A549 (cell line): ENCODE data around the gene COBL. TPM values are rescaled to one million over a fixed set of nuclear protein-coding genes. Genes with fewer than 3 reads are reported as not detected.

Experiments
- ATAC-seq, 2 experiments: fragments of 200-7000 bp in 1 of 2; fragments of >200 bp in 1 of 2; cut with Nextera tagmentation in 1 of 2; cut with Tn5 transposase in 1 of 2; 3 replicates each; pipeline versions ENCODE4 v1.8.0 to v1.9.1; 2018 to 2020; ENCODE audit warnings: mild to moderate bottlenecking in 1 of 2, moderate library complexity in 1 of 2
- CTCF ChIA-PET: fragments of 300-600 bp; sonication (Branson Sonifier 250); formaldehyde crosslinking; extraction: SDS; loops from one replicate; lab custom pipeline; 2021; ENCODE audit warnings: antibody characterized with exemption, inconsistent platforms; lab: Yijun Ruan, JAX
- POLR2A ChIA-PET: fragments of 350-600 bp; formaldehyde crosslinking; extraction: SDS; loops from one replicate; lab custom pipeline; 2021; ENCODE audit warnings: antibody characterized with exemption, inconsistent platforms; lab: Yijun Ruan, JAX
- DNase-seq, 2 experiments: peaks; one replicate each; pipeline versions ENCODE4 v3.0.0 to v3.0.0-alpha.2; 2011 to 2016; ENCODE audit warnings: low read depth in 1 of 2, low spot score in 1 of 2
- FAIRE-seq: peaks from 2 replicates; lab custom pipeline; 2011; peaks lifted over from hg19 to GRCh38; lab: Jason Lieb, UNC
- H3K27ac ChIP-seq, 2 experiments: fragments of >200 bp; sonication (Bioruptor Twin); formaldehyde crosslinking; 3 replicates each; pipeline ENCODE4 v1.5.1; 2016 to 2017
- H3K4me1 ChIP-seq: fragments of >200 bp; sonication (Bioruptor Twin); formaldehyde crosslinking; 3 replicates; pipeline ENCODE4 v1.6.1; 2016
- H3K4me2 ChIP-seq: fragments of >200 bp; sonication (Bioruptor Twin); formaldehyde crosslinking; 3 replicates; pipeline ENCODE4 v1.6.1; 2016
- H3K4me3 ChIP-seq: fragments of >200 bp; sonication (Bioruptor Twin); formaldehyde crosslinking; 3 replicates; pipeline ENCODE4 v1.5.1; 2016
- H3K9me3 ChIP-seq: fragments of >200 bp; sonication (Bioruptor Twin); formaldehyde crosslinking; 3 replicates; pipeline ENCODE4 v1.6.1; 2016
- ATOH8 ChIP-seq: fragments of 250-450 bp; sonication (Bioruptor Pico); IDR thresholded peaks from 2 replicates; pipeline ENCODE4 v1.5.0; 2020; ENCODE audit warnings: low read depth, mild to moderate bottlenecking, moderate library complexity
- BCL3 ChIP-seq: fragments of >200 bp; sonication (Bioruptor Twin); formaldehyde crosslinking; IDR thresholded peaks from 3 replicates; pipeline ENCODE4 v1.6.1; 2016
- CBX8 ChIP-seq: fragments of 200-600 bp; sonication (generic); IDR thresholded peaks from 2 replicates; pipeline ENCODE4 v1.6.1; 2016
- E2F6 ChIP-seq: IDR thresholded peaks from 2 replicates; pipeline ENCODE4 v1.6.1; 2012; ENCODE audit warnings: low read depth, borderline replicate concordance
- EP300 ChIP-seq, 2 experiments: fragments of >200 bp; sonication (Bioruptor Twin); formaldehyde crosslinking; IDR thresholded peaks; 2 replicates in 1 of 2; 3 replicates in 1 of 2; pipeline ENCODE4 v1.6.1; 2016 to 2017
- FOSB ChIP-seq: fragments of 250-450 bp; sonication (Bioruptor Pico); IDR thresholded peaks from 2 replicates; pipeline ENCODE4 v1.5.0; 2020; ENCODE audit warnings: mild to moderate bottlenecking, moderate library complexity
- FOSL2 ChIP-seq, 2 experiments: fragments of 450-650 bp in 1 of 2; fragments of >200 bp in 1 of 2; sonication (Bioruptor Twin) in 1 of 2; formaldehyde crosslinking; IDR thresholded peaks; 2 replicates each; pipeline versions ENCODE4 v1.5.0 to v1.6.1; 2016 to 2020; ENCODE audit warnings: mild to moderate bottlenecking in 1 of 2, moderate library complexity in 1 of 2
- HDAC2 ChIP-seq: fragments of 200-600 bp; sonication (generic); IDR thresholded peaks from 2 replicates; pipeline ENCODE4 v1.6.1; 2016
- HOXA7 ChIP-seq: fragments of 250-450 bp; sonication (Bioruptor Pico); IDR thresholded peaks from 2 replicates; pipeline ENCODE4 v1.5.0; 2020; ENCODE audit warnings: mild to moderate bottlenecking, moderate library complexity
- MAX ChIP-seq: IDR thresholded peaks from 2 replicates; pipeline ENCODE4 v1.6.1; 2012
- MYC ChIP-seq: IDR thresholded peaks from 2 replicates; pipeline ENCODE4 v1.6.1; 2012; ENCODE audit warnings: mild to moderate bottlenecking, inconsistent platforms, low read length, improper control_type of control experiment, borderline replicate concordance
- NFE2L2 ChIP-seq: fragments of 150-350 bp; conservative IDR thresholded peaks from 2 replicates; pipeline ENCODE4 v1.6.1; 2014; ENCODE audit warnings: low read length
- NR3C1 ChIP-seq: fragments of >200 bp; sonication (Bioruptor Twin); formaldehyde crosslinking; IDR thresholded peaks from 3 replicates; pipeline ENCODE4 v1.6.1; 2017
- POLR2AphosphoS2 ChIP-seq: conservative IDR thresholded peaks from 2 replicates; pipeline ENCODE4 v1.6.1; 2012; ENCODE audit warnings: low read length, improper control_type of control experiment, inconsistent platforms
- RCOR1 ChIP-seq: fragments of 150-350 bp; IDR thresholded peaks from 2 replicates; pipeline ENCODE4 v1.6.1; 2014; ENCODE audit warnings: antibody characterized with exemption, low read length, low read depth
- SREBF2 ChIP-seq: fragments of 450-650 bp; IDR thresholded peaks from 2 replicates; pipeline ENCODE4 v1.6.1; 2014; ENCODE audit warnings: mild to moderate bottlenecking, moderate library complexity
- TFCP2L1 ChIP-seq: fragments of 250-450 bp; sonication (Bioruptor Pico); IDR thresholded peaks from 2 replicates; pipeline ENCODE4 v1.5.0; 2021; ENCODE audit warnings: mild to moderate bottlenecking
- TP53 ChIP-seq: fragments of 250-450 bp; sonication (Bioruptor Pico); IDR thresholded peaks from 2 replicates; pipeline ENCODE4 v1.5.0; 2021; ENCODE audit warnings: mild to moderate bottlenecking, moderate library complexity
- USF2 ChIP-seq: fragments of 450-650 bp; IDR thresholded peaks from 2 replicates; pipeline ENCODE4 v1.6.1; 2014; ENCODE audit warnings: antibody characterized with exemption
- WGBS: methylation state at CpG from one replicate; pipeline ENCODE4 v1.1.6; 2017; ENCODE audit errors: missing lambda C conversion rate; 5-methylcytosine and 5-hydroxymethylcytosine counted together
- polyA plus RNA-seq, 4 experiments: library from polyadenylated mRNA; depleted of rRNA in 3 of 4; stranded (reverse); fragments of >200 nt; fragmentation: RNase III in 1 of 4; extraction: RNeasy Plus Mini Kit Qiagen cat#74134 plus additional on column Dnase treatment in 1 of 4; gene quantifications; 2 replicates in 3 of 4; 3 replicates in 1 of 4; pipeline ENCODE4 v1.2.3, GENCODE V29; 2011 to 2017

COBL gene
- polyA plus RNA-seq, 2 of the 4 experiments (the other 2 are of a cell fraction): 1.5 to 7.4 TPM

- POLR2A ChIA-PET: no interaction called here
- ATAC-seq (no peak), FAIRE-seq (no peak), DNase-seq (no peak)
- Histone ChIP-seq H3K4me1 (no peaks in the 10 kb centered on the region), H3K4me2 (no peak overlapping the region), H3K4me3 (no peak overlapping the region), H3K9me3 (no peaks in the 10 kb centered on the region), H3K27ac (no peak overlapping the region)
- TF ChIP-seq TFCP2L1 (CRISPR knock-in tag): no peak
- no peak for TF ChIP-seq MAX
- no peak for TF ChIP-seq HOXA7 (CRISPR knock-in tag)
- no peak for TF ChIP-seq E2F6
- no peak for TF ChIP-seq TP53 (CRISPR knock-in tag)
- no peak for TF ChIP-seq NR3C1
- TF ChIP-seq MYC: no peak
- TF ChIP-seq RCOR1: no peak
- no peak for TF ChIP-seq NFE2L2
- TF ChIP-seq ATOH8 (CRISPR knock-in tag): no peak
- no peak for TF ChIP-seq FOSB (CRISPR knock-in tag)
- no peak for TF ChIP-seq USF2
- TF ChIP-seq HDAC2: no peak
- TF ChIP-seq SREBF2: no peak
- TF ChIP-seq CBX8: no peak
- TF ChIP-seq FOSL2 (IDR thresholded peaks at IDR 0.05): no peak
- no peak for TF ChIP-seq FOSL2 (CRISPR knock-in tag; IDR thresholded peaks at IDR 0.05)
- no peak for TF ChIP-seq BCL3
- TF ChIP-seq EP300 (IDR thresholded peaks at IDR 0.05): no peak
- TF ChIP-seq POLR2AphosphoS2: no peak
- CTCF ChIA-PET: interaction anchor here (0.7 to 1.5 kb wide), 2 partner anchors 103 to 1161 kb away, joined by 3 to 5 read pairs; no protein-coding TSS in a partner anchor
- WGBS: 74% methylated on average over 10 of the region's 10 CpGs
Measured at GRCh38 chr7:51263631-51264484, 52.8 kb downstream of the COBL start.

- no peak for ATAC-seq
Measured at GRCh38 chr7:51262796-51263531, 53.6 kb downstream of the COBL start.

More at GRCh38 chr7:51262796-51263531, 53.6 kb downstream of the COBL start:
- Histone ChIP-seq H3K9me3 (no peaks in the 10 kb centered on the region), H3K4me2 (no peak overlapping the region), H3K4me3 (no peak overlapping the region), H3K27ac (no peak overlapping the region), H3K4me1 (no peaks in the 10 kb centered on the region)
- ChIA-PET CTCF (no interaction called here), POLR2A (no interaction called here)
- 71% methylated on average over 12 of the region's 12 CpGs for WGBS
- FAIRE-seq (no peak), DNase-seq (no peak)
- no peak for TF ChIP-seq FOSB (CRISPR knock-in tag)
